Mammary epithelial cell (primary cell): ENCODE measurements around the gene AHCYL1.

Source experiments
- EZH2 ChIP-seq: IDR thresholded peaks from 2 replicates; pipeline ENCODE4 v1.6.1; 2012; ENCODE audit warnings: low read length, inconsistent platforms, borderline replicate concordance
- TF ChIP-seq, protein P1 (sequence below), 2 donors: IDR thresholded peaks in 1 of 2; conservative IDR thresholded peaks in 1 of 2; 2 replicates each; pipeline ENCODE4 v1.5.1; 2011 to 2012; ENCODE audit warnings: inconsistent platforms in 2 of 2, low read length in 2 of 2, mild to moderate bottlenecking in 2 of 2, control low read depth in 1 of 2, low read depth in 1 of 2; ENCODE audit not compliant: insufficient read depth in 1 of 2; ENCODE audit errors: extremely low read depth in 1 of 2

DNA sequence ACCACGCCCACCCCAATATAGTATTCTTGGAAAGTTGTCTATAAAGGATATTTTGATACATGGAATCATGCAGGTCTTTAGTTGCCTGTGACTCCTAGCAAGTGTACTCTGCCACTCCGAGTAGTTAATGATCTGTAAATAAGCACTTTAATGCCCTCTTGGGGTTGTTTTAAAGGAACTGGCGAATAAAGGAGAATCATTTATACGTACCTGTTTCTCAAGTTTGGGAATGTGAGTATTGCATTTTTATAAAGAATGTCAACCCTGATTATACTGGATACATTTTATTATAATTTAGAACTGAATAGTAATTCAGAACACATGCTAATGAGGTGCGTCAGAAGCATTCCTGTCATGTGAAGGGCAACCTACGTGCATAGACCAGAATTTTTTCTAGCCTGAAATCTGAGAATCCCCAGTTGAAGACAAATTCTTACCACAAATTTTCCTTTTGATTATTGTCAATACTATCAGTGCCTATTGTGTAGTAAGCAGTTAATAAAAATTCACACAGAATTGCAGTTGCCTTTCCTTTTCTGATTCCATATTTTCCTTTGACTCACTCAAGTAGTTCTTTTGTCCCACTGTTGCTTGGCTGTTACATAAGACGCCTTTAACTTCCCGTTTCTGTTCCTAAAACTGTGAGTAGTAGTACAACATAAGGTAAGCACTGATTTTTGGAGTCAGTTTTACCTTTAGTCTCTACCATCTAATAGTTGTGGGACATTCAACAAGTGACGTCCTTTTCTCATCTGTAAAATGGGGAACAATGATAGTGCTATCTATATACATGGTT is 5.1 kb downstream of the AHCYL1 start:
- TF ChIP-seq, protein P1, sequence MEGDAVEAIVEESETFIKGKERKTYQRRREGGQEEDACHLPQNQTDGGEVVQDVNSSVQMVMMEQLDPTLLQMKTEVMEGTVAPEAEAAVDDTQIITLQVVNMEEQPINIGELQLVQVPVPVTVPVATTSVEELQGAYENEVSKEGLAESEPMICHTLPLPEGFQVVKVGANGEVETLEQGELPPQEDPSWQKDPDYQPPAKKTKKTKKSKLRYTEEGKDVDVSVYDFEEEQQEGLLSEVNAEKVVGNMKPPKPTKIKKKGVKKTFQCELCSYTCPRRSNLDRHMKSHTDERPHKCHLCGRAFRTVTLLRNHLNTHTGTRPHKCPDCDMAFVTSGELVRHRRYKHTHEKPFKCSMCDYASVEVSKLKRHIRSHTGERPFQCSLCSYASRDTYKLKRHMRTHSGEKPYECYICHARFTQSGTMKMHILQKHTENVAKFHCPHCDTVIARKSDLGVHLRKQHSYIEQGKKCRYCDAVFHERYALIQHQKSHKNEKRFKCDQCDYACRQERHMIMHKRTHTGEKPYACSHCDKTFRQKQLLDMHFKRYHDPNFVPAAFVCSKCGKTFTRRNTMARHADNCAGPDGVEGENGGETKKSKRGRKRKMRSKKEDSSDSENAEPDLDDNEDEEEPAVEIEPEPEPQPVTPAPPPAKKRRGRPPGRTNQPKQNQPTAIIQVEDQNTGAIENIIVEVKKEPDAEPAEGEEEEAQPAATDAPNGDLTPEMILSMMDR (conservative IDR thresholded peaks at IDR 0.05 in 1 of 2, IDR thresholded peaks at IDR 0.05 in 1 of 2; ENCODE audit: extremely low read depth in 1 of 2, insufficient read depth in 1 of 2, low read depth in 1 of 2, low read length in 2 of 2), result no peak
- no peak for TF ChIP-seq EZH2
